GM19043 (cell line): ENCODE results near the gene RELN.
"Not testable (repeated sequence)": the region's sequence is repeated elsewhere in the genome, so short reads cannot be mapped to it uniquely, and the experiment has no call there.

ENCODE experiments used
- ATAC-seq: cut with Tn5 transposase; IDR thresholded peaks from one replicate; pipeline ENCODE4 v1.9.1; 2021; ENCODE audit warnings: low read depth; ENCODE audit not compliant: unreplicated experiment

The RELN gene

GRCh38 chr7:103947026-103947655 lies 42.3 kb downstream of the RELN start:
- ATAC-seq = no peak

GRCh38 chr7:103944230-103944900 lies 45.1 kb downstream of the RELN start:
- ATAC-seq = no peak

- no peak for ATAC-seq
Observed at GRCh38 chr7:103941976-103942375, 47.5 kb downstream of the RELN start.

GRCh38 chr7:103940382-103941268 lies 48.8 kb downstream of the RELN start:
- ATAC-seq = no peak

GRCh38 chr7:103937680-103938079 lies 51.8 kb downstream of the RELN start:
- ATAC-seq = no peak

GRCh38 chr7:103936558-103936957 lies 52.9 kb downstream of the RELN start:
- ATAC-seq = no peak

GRCh38 chr7:103934508-103934907 lies 55.0 kb downstream of the RELN start:
- no peak for ATAC-seq

- ATAC-seq = no peak
Observed at GRCh38 chr7:103932389-103932788, 57.1 kb downstream of the RELN start.

- no peak for ATAC-seq
Observed at GRCh38 chr7:103929901-103930311, 59.6 kb downstream of the RELN start.

- ATAC-seq = no peak
Observed at GRCh38 chr7:103928581-103928980, 60.9 kb downstream of the RELN start.

GRCh38 chr7:103924184-103924583 lies 65.3 kb downstream of the RELN start:
- ATAC-seq = no peak

- no peak for ATAC-seq
Observed at GRCh38 chr7:103922407-103922806, 67.1 kb downstream of the RELN start.

GRCh38 chr7:103921692-103922091 lies 67.8 kb downstream of the RELN start:
- no peak for ATAC-seq

- ATAC-seq = no peak
Observed at GRCh38 chr7:103919272-103919868, 70.1 kb downstream of the RELN start.

GRCh38 chr7:103918631-103919271 lies 70.7 kb downstream of the RELN start:
- ATAC-seq = no peak

- no peak for ATAC-seq
Observed at GRCh38 chr7:103915680-103916357, 73.6 kb downstream of the RELN start.

GRCh38 chr7:103914147-103914899 lies 75.1 kb downstream of the RELN start:
- ATAC-seq = no peak

GRCh38 chr7:103912891-103913605 lies 76.4 kb downstream of the RELN start:
- no peak for ATAC-seq

GRCh38 chr7:103911015-103911414 lies 78.4 kb downstream of the RELN start:
- not testable (repeated sequence) for ATAC-seq
